AG08396 (cell line): Measurements from ENCODE around the gene EXOSC9.

Experiments
- DNase-seq: peaks from one replicate; pipeline ENCODE4 v3.0.0; 2012; ENCODE audit warnings: low spot score, mixed read lengths

The EXOSC9 gene, protein sequence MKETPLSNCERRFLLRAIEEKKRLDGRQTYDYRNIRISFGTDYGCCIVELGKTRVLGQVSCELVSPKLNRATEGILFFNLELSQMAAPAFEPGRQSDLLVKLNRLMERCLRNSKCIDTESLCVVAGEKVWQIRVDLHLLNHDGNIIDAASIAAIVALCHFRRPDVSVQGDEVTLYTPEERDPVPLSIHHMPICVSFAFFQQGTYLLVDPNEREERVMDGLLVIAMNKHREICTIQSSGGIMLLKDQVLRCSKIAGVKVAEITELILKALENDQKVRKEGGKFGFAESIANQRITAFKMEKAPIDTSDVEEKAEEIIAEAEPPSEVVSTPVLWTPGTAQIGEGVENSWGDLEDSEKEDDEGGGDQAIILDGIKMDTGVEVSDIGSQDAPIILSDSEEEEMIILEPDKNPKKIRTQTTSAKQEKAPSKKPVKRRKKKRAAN

GRCh38 chr4:121800961-121801714 lies at the start of gene EXOSC9:
Gene EXOSC9 (plus strand): TSS chr4:121801323. CDS start chr4:121801425, 102 bp downstream.
- peak; percentile 90 for DNase-seq

DNA sequence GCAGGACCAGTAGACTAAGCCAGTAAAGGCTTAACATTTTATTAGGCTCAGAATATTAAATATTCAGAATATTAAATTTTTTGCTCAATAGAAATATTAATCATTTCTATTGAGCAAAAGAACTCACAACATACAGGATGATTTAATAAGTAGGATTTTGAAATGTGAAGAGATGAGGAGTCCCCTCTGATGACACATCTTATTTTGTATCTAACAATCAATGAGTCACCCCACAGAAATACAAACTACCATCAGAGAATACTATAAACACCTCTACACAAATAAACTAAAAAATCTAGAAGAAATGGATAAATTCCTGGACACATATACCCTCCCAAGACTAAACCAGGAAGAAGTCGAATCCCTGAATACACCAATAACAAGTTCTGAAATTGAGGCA lies 49.0 kb upstream of the EXOSC9 start:
- DNase-seq = peak; percentile 29

GRCh38 chr4:121758925-121759568 lies 42.1 kb upstream of the EXOSC9 start:
- no peak for DNase-seq

- no peak for DNase-seq
Observed at GRCh38 chr4:121760205-121760604, 40.9 kb upstream of the EXOSC9 start.

DNA sequence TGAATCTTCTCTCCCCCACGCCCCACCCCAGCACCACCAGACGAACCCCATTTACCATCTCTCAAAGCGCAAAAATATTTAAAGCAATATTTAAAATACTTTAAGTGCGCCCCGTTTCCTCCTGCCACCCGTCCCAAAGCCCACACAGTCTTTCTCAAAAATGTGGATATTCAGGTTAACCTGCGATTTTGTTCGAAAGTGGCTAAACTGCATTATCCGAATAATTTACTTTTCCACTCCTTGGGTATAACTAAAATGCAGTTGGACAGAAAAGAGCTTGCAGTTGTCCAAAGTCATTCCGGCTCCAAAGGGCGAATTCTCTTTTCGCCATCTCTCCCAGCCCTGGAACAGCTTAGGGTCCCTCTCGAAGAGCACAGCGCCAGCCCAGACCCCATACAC lies 36.8 kb upstream of the EXOSC9 start:
- no peak for DNase-seq

DNA sequence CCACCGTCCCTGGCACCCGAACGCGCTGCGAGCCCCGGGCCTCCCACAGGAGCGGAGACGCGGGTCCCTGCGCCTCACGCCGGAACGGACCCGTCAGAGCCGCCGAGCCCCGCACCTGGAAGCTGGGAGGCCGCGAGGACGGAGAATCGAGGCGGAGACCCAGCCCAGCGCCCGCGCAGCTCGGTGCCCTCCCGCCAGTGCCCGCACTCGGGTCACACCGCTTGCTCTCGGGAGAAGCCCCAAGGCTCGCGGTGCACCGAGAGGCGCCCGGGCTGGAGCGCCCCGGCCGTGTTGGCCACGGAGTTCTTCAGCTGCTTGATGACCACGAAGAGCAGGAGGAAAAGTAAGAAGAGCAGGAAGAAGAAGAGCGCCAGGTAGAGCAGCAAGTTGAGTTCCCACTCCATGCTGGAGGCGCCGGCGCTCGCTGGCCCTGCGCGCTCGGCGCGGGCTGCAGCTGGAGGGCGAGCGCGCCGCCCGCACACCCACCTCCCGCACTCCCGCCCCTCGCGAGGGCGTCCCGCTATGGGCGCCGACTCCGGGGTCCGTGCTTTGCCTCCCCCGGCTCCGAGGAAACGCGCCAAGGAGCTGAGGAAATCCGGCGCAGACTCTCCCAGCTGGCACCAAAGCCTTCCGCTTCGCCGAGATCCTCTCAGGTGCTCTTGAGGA lies 36.3 kb upstream of the EXOSC9 start, which contains the start of gene SMIM43:
Gene SMIM43 (minus strand): TSS at position 463 of the 666 bp plus-strand sequence. CDS start 59 bp downstream, at position 404.
- peak; percentile 55 for DNase-seq

- no peak for DNase-seq
Observed at GRCh38 chr4:121765368-121765705, 35.8 kb upstream of the EXOSC9 start.

- DNase-seq = no peak
Observed at GRCh38 chr4:121765971-121766538, 35.1 kb upstream of the EXOSC9 start.

DNA sequence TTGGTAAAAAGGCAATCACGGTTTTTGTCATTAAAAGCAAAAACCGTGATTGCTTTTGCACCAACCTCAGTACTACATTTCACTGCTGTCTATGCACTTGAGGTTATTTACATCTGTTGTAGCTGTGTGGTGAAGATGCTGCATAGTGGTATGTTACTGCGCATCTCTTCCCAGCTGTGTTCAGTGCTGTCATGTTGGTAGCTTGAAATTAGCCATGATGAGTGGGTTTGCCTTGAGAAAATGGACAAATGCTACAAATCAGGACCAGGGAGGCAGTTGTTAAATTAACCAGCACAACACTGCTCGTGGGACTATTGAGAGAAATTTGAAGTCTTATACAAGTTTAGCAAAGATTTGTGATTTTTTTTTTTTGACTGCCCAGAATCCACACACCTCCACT lies 34.0 kb upstream of the EXOSC9 start:
- no peak for DNase-seq

DNA sequence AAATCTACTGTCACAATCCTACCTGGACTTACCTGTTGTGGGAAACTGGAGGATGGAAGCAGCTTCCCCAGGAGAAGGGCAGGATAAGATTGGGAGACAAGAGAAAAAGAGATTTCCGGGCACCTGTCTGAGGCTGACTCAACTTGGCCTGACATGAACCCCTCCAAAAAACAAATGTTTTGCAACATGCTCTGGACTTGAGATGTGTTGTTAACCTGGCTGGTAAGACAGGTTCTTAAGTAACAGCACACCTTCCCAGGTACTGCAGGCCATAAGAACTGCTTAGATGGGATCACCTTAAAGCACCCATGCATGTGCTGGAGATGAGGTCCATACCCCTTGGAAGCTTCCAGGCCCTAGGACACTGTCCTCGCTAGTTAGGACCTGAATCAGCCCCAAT lies 31.8 kb upstream of the EXOSC9 start:
- DNase-seq = no peak

- no peak for DNase-seq
Observed at GRCh38 chr4:121771869-121772268, 29.3 kb upstream of the EXOSC9 start.

DNA sequence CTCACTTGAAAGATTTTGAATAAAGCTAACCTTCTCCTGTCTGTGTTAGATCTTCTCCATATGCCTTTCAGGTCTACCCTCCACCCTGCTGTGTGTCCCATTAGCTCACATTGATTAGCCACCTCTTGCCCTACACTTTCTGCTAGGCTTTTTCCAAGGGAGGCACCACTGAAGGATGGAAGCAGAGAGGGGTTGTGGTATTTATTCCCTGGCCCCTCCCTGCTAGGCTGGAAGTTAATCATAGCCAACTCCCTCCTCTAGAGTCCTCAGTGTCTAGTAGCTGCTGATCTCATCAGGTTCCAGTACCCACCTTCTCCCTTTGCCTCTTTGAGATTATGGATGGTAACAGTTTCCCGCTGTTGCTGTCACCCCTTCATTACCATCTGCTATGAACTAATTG lies 27.2 kb upstream of the EXOSC9 start:
- DNase-seq = no peak

- DNase-seq = no peak
Observed at GRCh38 chr4:121776610-121777401, 24.3 kb upstream of the EXOSC9 start.

DNA sequence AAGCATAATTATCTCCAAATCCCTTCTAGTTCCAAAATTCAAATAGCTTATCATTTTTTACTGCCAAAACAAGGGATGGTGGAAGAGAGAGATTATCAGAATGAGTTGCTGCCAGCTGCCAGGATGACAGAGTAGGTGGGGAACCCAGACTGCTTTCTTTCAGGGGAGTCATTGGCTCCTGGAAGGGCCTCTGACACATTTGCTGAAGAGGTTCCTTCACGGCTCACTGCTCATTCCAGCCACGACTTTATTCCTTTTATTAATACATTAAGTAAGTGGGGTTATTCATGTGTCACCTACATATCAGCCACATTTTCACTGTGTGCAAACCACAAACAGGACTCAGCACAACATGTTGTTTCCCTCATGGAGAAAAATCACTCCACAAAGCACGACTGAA lies 23.5 kb upstream of the EXOSC9 start:
- no peak for DNase-seq

- peak; percentile 43 for DNase-seq
Observed at GRCh38 chr4:121778991-121779628, 22.0 kb upstream of the EXOSC9 start.

GRCh38 chr4:121783210-121783609 lies 17.9 kb upstream of the EXOSC9 start:
- no peak for DNase-seq

- DNase-seq = no peak
Observed at GRCh38 chr4:121784401-121784800, 16.7 kb upstream of the EXOSC9 start.

DNA sequence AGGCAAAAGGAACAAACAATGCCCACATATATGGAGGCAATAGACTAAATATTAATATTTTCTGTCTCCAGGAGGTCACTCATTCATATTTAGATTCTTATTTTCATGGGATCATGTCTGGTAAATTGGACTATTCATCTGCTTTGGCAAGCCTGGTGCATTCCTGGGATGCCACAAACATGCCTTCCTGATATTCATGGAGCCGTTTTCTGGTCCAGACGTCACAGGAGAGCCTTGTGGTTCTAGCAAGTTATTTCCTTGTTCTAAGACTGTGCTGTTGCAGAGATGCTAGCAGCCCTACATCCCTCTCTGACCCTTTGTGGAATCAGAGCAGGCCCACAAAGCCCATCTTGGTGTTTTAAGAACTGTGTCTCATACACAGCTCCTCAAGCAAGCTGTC lies 16.1 kb upstream of the EXOSC9 start:
- peak; percentile 70 for DNase-seq

GRCh38 chr4:121785479-121785878 lies 15.6 kb upstream of the EXOSC9 start:
- DNase-seq = no peak

DNA sequence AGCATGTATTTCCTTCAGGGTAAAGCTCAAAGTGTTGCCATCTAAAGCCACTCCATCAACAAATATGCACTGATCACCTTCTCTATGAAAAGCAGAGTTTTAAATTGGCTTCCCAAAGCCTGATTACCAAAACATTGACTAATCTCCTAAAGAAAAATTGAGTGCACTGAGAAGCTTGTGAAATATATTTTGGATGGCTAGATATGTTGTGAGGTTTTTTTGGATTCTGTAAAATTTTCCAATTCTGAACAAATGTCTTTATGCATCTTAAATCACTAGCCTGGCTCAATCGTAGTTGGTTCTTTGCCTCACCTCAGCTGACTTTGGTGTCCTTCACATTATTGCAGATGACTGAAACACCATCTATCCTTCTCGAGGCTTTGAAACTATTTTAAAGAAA lies 14.9 kb upstream of the EXOSC9 start:
- no peak for DNase-seq

- DNase-seq = no peak
Observed at GRCh38 chr4:121788896-121789295, 12.2 kb upstream of the EXOSC9 start.
